ENCODE measurements around the gene GABRE.

DNA sequence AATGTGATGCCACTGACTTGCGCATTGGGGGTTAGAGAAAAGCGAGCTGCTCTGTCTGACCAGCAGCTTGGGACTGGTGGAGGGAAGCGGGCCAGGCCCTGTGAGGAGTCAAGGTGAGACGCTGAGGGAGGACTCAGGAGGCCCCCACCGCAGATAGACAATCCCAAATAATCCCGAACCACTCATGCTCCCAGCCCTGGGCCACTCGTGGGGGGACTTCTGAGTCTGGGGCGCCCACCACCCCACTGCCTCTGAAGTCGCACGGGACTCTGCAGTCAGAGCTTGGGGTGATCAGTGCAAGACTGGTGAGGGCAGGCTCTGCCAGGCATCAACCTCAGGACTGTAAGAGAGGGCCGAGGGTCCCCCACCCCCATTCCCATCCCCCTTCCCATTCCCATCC, 54.9 kb downstream of the GABRE start:
- TF ChIP-seq, protein P1, sequence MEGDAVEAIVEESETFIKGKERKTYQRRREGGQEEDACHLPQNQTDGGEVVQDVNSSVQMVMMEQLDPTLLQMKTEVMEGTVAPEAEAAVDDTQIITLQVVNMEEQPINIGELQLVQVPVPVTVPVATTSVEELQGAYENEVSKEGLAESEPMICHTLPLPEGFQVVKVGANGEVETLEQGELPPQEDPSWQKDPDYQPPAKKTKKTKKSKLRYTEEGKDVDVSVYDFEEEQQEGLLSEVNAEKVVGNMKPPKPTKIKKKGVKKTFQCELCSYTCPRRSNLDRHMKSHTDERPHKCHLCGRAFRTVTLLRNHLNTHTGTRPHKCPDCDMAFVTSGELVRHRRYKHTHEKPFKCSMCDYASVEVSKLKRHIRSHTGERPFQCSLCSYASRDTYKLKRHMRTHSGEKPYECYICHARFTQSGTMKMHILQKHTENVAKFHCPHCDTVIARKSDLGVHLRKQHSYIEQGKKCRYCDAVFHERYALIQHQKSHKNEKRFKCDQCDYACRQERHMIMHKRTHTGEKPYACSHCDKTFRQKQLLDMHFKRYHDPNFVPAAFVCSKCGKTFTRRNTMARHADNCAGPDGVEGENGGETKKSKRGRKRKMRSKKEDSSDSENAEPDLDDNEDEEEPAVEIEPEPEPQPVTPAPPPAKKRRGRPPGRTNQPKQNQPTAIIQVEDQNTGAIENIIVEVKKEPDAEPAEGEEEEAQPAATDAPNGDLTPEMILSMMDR (IDR thresholded peaks at IDR 0.05; ENCODE audit: low read depth, low read length): no peak
- TF ChIP-seq EZH2phosphoT487 (IDR thresholded peaks at IDR 0.05; ENCODE audit: low read depth): no peak

All from OCI-LY3 (cell line).